GM03348 (cell line): ENCODE data around the gene SETD1A.

Experiments used
- DNase-seq: peaks from one replicate; pipeline ENCODE4 v3.0.0; 2012; ENCODE audit warnings: low spot score

The SETD1A gene

GRCh38 chr16:30953511-30954124 lies 3.9 kb upstream of the SETD1A start:
- peak; percentile 59 for DNase-seq

- no peak for DNase-seq
Observed at GRCh38 chr16:30954993-30955392, 2.6 kb upstream of the SETD1A start.

DNA sequence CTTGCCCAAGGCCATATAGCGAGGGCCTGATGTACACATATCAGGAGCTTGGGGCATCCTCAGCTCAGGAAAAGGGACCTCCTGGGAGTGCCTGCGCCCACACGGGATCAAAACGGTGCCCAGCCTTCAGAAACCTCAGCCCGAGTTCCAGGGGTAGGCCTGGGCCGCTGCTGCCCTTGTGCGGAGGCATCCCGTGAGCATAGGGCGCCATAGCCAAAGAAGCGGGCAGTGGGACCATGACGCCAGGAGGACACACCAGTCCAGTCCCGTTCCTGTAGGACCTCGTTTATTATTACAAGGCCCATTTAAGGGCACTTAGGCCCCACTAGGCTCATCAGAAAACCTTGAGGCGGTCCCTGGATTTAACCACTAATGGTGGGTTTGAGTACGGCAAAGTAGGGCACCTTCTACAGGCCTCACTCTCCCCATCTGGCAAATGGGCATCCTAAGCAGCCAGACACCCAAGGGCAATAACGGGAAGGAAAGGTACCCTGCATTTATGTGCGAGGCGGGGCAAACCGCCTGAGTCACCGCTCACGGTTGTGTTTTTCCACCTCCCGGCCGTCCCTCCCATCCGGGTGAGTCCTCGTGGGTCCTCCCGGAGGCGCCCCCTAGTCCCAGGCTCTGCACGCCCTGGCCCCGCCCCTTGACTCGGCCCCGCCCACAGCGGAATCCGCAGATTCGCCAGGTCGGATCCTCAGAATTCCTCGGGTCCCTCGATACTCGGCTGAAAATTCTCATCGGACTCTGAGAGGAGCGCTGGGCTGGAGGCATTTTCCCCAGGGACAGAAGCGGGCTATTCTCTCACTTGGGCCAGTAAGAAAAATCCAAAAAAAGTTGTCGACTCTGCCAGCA lies 726 bp upstream of the SETD1A start:
- peak; percentile 93 for DNase-seq

DNA sequence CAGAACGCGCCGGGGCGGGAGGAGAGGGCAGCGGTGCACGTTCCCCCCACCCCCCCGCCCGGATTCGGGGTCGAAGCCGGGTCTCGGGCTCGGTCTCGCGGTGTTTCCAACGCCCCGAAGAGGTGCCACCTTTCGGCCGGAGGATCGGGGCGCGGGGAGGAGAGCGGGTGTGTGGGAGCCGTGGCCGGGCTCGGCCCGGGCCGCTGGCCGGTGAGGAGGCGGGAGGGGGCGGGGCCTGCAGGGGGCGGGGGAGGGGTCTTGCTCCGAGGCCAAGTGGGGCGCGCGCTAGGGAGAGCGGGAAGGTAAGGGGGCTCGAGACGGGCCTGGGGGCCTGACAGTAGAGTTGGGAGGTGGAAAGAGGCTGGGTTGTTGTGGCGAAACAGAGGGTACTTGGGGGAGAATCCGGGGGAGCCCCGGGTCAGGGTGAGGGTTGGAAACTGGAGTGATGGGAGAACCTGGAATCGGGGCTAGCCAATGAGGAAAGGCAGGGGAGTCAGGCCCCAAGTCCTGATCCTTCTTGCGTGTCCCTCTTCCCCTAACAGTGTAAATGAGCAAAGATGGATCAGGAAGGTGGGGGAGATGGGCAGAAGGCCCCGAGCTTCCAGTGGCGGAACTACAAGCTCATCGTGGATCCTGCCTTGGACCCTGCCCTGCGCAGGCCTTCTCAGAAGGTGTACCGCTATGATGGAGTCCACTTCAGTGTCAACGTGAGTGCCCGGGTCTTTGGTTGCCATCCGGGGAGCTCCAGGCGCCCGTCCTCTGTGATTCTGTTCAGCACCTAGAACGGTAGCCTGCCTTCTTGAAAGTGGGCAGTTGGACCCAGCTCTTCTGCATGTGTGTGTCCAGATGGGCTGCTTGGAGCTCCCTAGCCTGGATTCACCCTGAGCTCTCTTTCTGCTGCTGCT lies 873 bp downstream of the SETD1A start:
- DNase-seq = peak; percentile 91

- no peak for DNase-seq
Observed at GRCh38 chr16:30961384-30961783, 3.8 kb downstream of the SETD1A start.

- DNase-seq = no peak
Observed at GRCh38 chr16:30963925-30964511, 6.5 kb downstream of the SETD1A start.

DNA sequence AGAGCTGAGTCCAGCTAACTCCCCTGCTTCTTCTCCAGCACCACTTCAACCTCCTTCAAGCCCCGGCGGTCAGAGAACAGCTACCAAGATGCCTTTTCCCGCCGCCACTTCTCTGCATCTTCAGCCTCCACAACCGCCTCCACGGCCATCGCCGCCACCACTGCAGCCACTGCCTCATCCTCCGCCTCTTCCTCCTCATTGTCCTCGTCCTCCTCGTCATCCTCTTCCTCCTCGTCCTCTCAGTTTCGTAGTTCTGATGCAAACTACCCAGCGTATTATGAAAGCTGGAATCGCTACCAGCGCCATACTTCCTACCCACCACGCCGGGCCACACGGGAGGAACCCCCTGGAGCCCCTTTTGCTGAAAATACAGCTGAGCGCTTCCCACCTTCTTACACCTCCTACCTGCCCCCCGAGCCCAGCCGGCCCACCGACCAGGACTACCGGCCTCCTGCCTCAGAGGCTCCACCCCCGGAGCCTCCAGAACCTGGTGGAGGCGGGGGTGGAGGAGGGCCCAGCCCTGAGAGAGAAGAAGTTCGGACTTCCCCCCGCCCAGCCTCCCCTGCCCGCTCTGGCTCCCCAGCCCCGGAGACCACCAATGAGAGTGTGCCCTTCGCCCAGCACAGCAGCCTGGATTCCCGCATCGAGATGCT lies 7.1 kb downstream of the SETD1A start:
- no peak for DNase-seq

GRCh38 chr16:30965436-30965835 lies 7.9 kb downstream of the SETD1A start:
- DNase-seq = no peak

DNA sequence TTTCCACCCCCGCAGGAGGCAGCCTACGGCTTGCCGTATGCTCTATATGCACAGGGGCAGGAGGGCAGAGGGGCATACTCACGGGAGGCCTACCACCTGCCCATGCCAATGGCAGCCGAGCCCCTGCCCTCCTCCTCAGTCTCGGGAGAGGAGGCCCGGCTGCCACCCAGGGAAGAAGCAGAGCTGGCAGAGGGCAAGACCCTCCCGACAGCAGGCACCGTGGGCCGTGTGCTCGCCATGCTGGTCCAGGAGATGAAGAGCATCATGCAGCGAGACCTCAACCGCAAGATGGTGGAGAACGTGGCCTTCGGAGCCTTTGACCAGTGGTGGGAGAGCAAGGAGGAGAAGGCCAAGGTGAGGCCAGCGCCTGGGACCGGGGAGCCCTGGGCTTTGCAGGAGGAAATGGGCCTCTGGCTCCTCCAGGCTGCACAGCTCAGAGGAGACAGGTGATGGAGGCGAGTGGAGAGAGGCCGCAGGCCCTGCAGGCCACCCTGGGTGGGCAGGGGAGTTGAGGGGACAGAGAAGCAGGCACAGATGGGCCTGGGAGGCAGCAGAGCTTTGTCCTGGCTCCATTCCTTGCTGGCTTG lies 8.6 kb downstream of the SETD1A start:
- DNase-seq = no peak

DNA sequence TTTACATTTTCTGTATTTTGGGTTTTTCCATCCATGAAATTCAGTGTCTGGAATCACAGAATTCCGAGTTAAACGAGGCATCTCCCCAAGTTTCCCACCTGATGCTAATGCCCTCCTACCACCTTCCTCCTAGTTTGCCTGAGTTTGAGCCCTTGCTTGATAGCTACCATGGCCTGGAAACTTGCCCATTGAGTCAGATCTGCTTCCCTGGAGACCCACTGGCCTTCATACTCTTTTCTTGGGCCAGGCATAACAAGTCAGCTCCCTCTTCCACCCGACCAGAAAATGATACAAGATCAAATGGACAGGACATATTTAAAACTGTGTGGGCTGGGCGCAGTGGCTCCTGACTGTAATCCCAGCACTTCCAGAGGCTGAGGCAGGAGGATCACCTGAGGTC lies 10.2 kb downstream of the SETD1A start:
- no peak for DNase-seq

GRCh38 chr16:30969246-30969842 lies 11.8 kb downstream of the SETD1A start:
- DNase-seq = no peak

DNA sequence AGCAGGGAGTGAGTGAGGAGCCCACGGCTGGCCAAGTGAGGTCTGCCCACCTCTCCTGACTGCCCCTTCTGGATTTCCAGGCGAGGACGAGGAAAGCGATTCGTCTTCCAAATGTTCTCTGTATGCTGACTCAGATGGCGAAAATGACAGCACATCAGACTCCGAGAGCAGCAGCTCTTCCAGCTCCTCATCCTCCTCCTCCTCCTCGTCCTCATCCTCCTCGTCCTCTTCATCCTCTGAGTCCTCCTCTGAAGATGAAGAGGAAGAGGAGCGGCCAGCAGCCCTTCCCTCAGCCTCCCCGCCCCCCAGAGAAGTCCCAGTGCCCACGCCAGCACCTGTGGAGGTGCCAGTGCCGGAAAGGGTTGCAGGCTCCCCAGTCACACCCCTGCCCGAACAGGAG lies 13.7 kb downstream of the SETD1A start:
- DNase-seq = no peak

- DNase-seq = no peak
Observed at GRCh38 chr16:30972872-30973271, 15.3 kb downstream of the SETD1A start.

GRCh38 chr16:30974348-30974747 lies 16.8 kb downstream of the SETD1A start:
- DNase-seq = no peak

GRCh38 chr16:30976486-30976885 lies 18.9 kb downstream of the SETD1A start:
- no peak for DNase-seq

DNA sequence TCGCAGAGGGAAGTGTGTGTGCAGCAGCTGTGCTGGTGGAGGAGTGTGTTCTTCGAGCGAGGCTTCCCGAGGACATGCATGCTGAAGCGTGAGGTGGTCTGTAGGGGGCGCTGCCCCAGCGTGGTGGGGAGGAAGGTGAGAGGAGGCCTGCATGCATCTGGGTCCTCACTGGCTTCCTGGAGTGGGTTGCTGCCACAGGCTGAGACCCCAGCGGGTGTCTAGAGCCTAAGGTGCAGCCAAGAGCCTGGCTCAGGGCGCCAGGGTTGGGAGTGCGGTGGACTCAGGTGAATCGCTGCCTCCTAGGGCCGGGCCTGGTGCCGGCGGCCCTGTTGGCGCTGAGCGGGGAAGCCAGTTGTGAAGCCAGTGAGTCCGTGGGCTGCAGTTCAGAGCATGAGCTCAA lies 19.9 kb downstream of the SETD1A start:
- DNase-seq = no peak

DNA sequence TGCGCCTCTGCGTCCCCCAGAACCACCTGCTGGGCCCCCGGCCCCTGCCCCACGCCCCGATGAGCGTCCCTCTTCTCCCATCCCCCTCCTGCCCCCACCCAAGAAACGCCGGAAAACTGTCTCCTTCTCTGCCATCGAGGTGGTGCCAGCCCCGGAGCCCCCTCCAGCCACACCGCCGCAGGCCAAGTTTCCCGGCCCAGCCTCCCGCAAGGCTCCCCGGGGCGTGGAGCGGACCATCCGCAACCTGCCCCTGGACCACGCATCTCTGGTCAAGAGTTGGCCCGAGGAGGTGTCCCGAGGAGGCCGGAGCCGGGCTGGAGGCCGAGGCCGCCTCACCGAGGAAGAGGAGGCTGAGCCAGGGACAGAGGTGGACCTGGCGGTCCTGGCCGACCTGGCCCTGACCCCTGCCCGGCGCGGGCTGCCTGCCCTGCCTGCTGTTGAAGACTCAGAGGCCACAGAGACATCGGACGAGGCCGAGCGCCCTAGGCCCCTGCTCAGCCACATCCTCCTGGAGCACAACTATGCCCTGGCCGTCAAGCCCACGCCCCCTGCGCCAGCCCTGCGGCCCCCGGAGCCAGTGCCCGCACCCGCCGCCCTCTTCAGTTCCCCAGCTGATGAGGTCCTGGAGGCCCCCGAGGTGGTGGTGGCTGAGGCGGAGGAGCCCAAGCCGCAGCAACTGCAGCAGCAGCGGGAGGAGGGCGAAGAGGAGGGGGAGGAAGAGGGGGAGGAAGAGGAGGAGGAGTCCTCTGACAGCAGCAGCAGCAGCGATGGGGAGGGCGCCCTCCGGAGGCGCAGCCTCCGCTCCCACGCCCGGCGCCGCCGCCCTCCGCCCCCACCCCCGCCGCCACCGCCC lies 21.8 kb downstream of the SETD1A start:
- DNase-seq = no peak

DNA sequence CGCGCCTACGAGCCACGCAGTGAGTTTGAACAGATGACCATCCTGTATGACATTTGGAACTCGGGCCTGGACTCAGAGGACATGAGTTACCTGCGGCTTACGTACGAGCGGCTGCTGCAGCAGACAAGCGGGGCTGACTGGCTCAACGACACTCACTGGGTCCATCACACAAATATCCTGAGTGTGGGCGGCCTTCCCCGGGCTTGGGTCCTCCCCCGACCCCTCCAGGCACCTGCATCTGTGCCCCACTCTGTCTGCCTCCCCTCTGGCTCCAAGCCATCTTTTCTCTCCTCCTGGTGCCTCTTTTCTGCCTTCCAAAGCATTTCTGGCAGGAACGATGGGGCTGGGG lies 22.4 kb downstream of the SETD1A start:
- DNase-seq = no peak

GRCh38 chr16:30980434-30980833 lies 22.9 kb downstream of the SETD1A start:
- no peak for DNase-seq

DNA sequence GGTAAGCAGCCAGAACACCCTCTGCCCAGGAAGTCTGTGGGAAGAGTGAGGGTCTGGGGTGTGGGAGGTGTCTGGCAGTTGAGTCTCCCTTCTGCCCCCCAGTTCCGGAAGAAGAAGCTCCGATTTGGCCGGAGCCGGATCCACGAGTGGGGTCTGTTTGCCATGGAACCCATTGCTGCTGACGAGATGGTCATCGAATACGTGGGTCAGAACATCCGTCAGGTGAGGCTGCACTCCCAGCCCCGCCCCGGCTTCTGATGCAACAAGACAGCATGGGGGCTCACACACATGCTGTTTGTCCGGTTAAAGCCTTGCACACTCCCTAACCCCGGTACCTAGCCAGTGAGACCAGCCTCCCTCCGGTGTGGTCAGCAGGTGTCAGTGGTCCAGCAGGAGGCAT lies 23.4 kb downstream of the SETD1A start:
- no peak for DNase-seq
